Measurements from ENCODE around the gene CYSRT1.

DNA sequence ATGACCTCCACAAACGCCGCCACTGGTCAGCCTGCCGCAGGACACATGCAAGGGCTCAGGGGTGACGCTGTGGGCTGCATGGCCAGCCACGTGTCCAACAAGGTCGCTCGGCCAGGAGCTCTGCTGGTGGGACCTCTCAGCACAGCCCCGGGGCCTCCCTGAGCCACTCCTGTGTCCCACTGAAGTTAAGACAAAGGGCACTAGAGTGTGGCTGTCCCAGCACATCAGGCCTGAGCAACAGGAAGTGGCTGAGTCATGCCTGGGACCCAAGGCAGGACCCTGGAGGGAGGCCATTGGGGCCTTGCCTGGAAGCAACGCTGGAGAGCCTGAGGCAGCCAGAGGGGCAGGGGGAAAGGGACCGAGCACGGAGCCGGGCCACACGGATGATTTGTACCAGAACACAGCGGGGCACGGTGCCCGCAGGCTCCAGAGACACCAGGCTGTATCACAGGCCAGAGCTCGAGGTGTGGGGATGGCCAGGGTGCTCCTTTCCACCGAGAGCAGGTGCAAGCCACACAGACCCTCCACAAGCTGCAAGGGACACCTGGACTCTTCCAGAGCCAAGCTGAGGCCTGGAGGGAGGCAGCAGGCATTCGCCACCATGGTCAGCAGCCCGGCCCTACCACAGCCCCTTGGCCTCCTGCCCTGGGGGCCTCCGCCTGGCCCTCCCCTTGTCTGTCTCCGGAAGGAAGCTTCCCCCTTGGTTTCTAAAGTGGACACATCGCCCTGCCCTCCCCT is 46.6 kb upstream of the CYSRT1 start:
- TF ChIP-seq, protein P1, sequence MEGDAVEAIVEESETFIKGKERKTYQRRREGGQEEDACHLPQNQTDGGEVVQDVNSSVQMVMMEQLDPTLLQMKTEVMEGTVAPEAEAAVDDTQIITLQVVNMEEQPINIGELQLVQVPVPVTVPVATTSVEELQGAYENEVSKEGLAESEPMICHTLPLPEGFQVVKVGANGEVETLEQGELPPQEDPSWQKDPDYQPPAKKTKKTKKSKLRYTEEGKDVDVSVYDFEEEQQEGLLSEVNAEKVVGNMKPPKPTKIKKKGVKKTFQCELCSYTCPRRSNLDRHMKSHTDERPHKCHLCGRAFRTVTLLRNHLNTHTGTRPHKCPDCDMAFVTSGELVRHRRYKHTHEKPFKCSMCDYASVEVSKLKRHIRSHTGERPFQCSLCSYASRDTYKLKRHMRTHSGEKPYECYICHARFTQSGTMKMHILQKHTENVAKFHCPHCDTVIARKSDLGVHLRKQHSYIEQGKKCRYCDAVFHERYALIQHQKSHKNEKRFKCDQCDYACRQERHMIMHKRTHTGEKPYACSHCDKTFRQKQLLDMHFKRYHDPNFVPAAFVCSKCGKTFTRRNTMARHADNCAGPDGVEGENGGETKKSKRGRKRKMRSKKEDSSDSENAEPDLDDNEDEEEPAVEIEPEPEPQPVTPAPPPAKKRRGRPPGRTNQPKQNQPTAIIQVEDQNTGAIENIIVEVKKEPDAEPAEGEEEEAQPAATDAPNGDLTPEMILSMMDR (IDR thresholded peaks at IDR 0.05): no peak
- no peak for TF ChIP-seq POLR2A (IDR thresholded peaks at IDR 0.05)
